ENCODE measurements around the gene HAGH. TPM values are rescaled to one million over a fixed set of nuclear protein-coding genes. Genes with fewer than 3 reads are reported as not detected.

HAGH gene
- total RNA-seq, 2 donors from 2014 or later: 208 to 227 TPM

GRCh38 chr16:1771188-1771863, 55.3 kb downstream of the HAGH start, which contains the start of gene NME3:
Gene NME3 (minus strand): TSS chr16:1771543. CDS start chr16:1771534, 9 bp downstream.
- Histone ChIP-seq H3K4me3 (peak within 1 kb of the TSS; percentile 70 to 94), H3K27me3 (no peaks in the 10 kb centered on the region), H3K27ac (peak within 1 kb of the TSS; percentile 95 to 97), H3K9me3 (no peaks in the 10 kb centered on the region), H3K4me1 (peaks cover 0 to 39% of the 10 kb centered on the region in 2 donors), H3K36me3 (peaks cover 38% of the 10 kb centered on the region)
- TF ChIP-seq CTCF (IDR thresholded peaks at IDR 0.05): no peak
- peak; percentile 77 for DNase-seq (ENCODE audit: low spot score)

GRCh38 chr16:1770328-1771187, 56.1 kb downstream of the HAGH start:
- peaks cover 38% of the 10 kb centered on the region for H3K36me3 ChIP-seq

GRCh38 chr16:1769402-1770300, 57.0 kb downstream of the HAGH start:
- H3K4me1 ChIP-seq: peaks cover 0 to 38% of the 10 kb centered on the region in 2 donors
- no peaks in the 10 kb centered on the region for H3K9me3 ChIP-seq
- no peaks in the 10 kb centered on the region for H3K27me3 ChIP-seq
- H3K4me3 ChIP-seq: peak overlapping the region in 1 of 2 donors; percentile 94
- peaks cover 45% of the 10 kb centered on the region for H3K36me3 ChIP-seq
- DNase-seq (ENCODE audit: low spot score): no peak
- TF ChIP-seq CTCF (IDR thresholded peaks at IDR 0.05): no peak
- H3K27ac ChIP-seq: peak overlapping the region; percentile 95 to 97

More at GRCh38 chr16:1770328-1771187, 56.1 kb downstream of the HAGH start:
- TF ChIP-seq CTCF (IDR thresholded peaks at IDR 0.05): no peak
- peak; percentile 70 for DNase-seq (ENCODE audit: low spot score)
- Histone ChIP-seq H3K27ac (peak overlapping the region; percentile 95 to 97), H3K27me3 (no peaks in the 10 kb centered on the region), H3K9me3 (no peaks in the 10 kb centered on the region), H3K4me3 (peak overlapping the region; percentile 70 to 94), H3K4me1 (peaks cover 0 to 39% of the 10 kb centered on the region in 2 donors)

- DNase-seq (ENCODE audit: low spot score): no peak
- no peak for TF ChIP-seq CTCF (IDR thresholded peaks at IDR 0.05)
- peaks cover 0 to 31% of the 10 kb centered on the region in 2 donors for H3K4me1 ChIP-seq
- H3K4me3 ChIP-seq: no peak overlapping the region
- peaks cover 53% of the 10 kb centered on the region for H3K36me3 ChIP-seq
- no peaks in the 10 kb centered on the region for H3K27me3 ChIP-seq
- H3K9me3 ChIP-seq: no peaks in the 10 kb centered on the region
- H3K27ac ChIP-seq: no peak overlapping the region
Measured at GRCh38 chr16:1768767-1769401, 57.7 kb downstream of the HAGH start.

Measured in right atrium auricular region (tissue), 2 donors.